UCSD-AML1 (cell line): ENCODE data around the gene ETV2.
"Not testable (repeated sequence)": the region's sequence is repeated elsewhere in the genome, so short reads cannot be mapped to it uniquely, and the experiment has no call there.

Experiments
- DNase-seq: peaks from one replicate; lab custom pipeline; 2025; ENCODE audit not compliant: unreplicated experiment; lab: John Stamatoyannopoulos, UW

The ETV2 gene

GRCh38 chr19:35641515-35642151, at the start of gene ETV2:
Gene ETV2 (plus strand): TSS chr19:35641745. CDS start chr19:35642461, 716 bp downstream.
- peak; percentile 15 for DNase-seq

GRCh38 chr19:35592226-35592625, 49.3 kb upstream of the ETV2 start:
- DNase-seq, result peak; percentile 23

GRCh38 chr19:35595026-35595425, 46.5 kb upstream of the ETV2 start:
- DNase-seq, result not testable (repeated sequence)

- no peak for DNase-seq
These were observed 45.6 kb upstream of the ETV2 start for GRCh38 chr19:35595928-35596327.

GRCh38 chr19:35596366-35596999, 45.1 kb upstream of the ETV2 start:
- DNase-seq, result no peak

- no peak for DNase-seq
These were observed 39.6 kb upstream of the ETV2 start for GRCh38 chr19:35601971-35602370.

GRCh38 chr19:35604436-35604835, 37.1 kb upstream of the ETV2 start:
- DNase-seq, result not testable (repeated sequence)

GRCh38 chr19:35607170-35607569, 34.4 kb upstream of the ETV2 start:
- DNase-seq, result not testable (repeated sequence)

GRCh38 chr19:35607661-35608060, 33.9 kb upstream of the ETV2 start:
- DNase-seq, result no peak

- DNase-seq, result no peak
These were observed 33.3 kb upstream of the ETV2 start for GRCh38 chr19:35608251-35608650.

GRCh38 chr19:35609851-35610353, 31.6 kb upstream of the ETV2 start:
- peak; percentile 47 for DNase-seq

- no peak for DNase-seq
These were observed 29.4 kb upstream of the ETV2 start for GRCh38 chr19:35612224-35612558.

GRCh38 chr19:35612559-35613321, 28.8 kb upstream of the ETV2 start, which contains the start of gene HAUS5:
Gene HAUS5 (plus strand): TSS chr19:35612735. CDS start chr19:35612795, 60 bp downstream.
- peak; percentile 94 for DNase-seq

GRCh38 chr19:35613574-35613973, 28.0 kb upstream of the ETV2 start:
- DNase-seq, result no peak

GRCh38 chr19:35615036-35615435, 26.5 kb upstream of the ETV2 start:
- DNase-seq, result no peak

GRCh38 chr19:35618857-35619256, 22.7 kb upstream of the ETV2 start:
- DNase-seq, result no peak

- DNase-seq, result no peak
These were observed 22.1 kb upstream of the ETV2 start for GRCh38 chr19:35619290-35619923.

- no peak for DNase-seq
These were observed 21.5 kb upstream of the ETV2 start for GRCh38 chr19:35620001-35620400.

- no peak for DNase-seq
These were observed 19.8 kb upstream of the ETV2 start for GRCh38 chr19:35621708-35622107.

GRCh38 chr19:35622750-35623149, 18.8 kb upstream of the ETV2 start:
- DNase-seq, result no peak

- no peak for DNase-seq
These were observed 18.1 kb upstream of the ETV2 start for GRCh38 chr19:35623327-35624010.
